HCT116 (cell line): ENCODE data around the gene PCDHA3. TPM values are rescaled to one million over a fixed set of nuclear protein-coding genes. Genes with fewer than 3 reads are reported as not detected.

Experiments used
- ATAC-seq: fragments of 200-7000 bp; cut with Tn5 transposase; 2 replicates; pipeline ENCODE4 v1.9.1; 2020; ENCODE audit warnings: mild to moderate bottlenecking, moderate library complexity
- BruUV-seq: library from RNA; stranded (reverse); fragments of 400-500 nt; replicated peaks from 2 replicates; lab custom pipeline; 2021; lab: Mats Ljungman, UMichigan
- CTCF ChIA-PET: fragments of 300-600 bp; sonication (Branson Sonifier 250); formaldehyde crosslinking; loops from one replicate; lab custom pipeline; 2021; ENCODE audit warnings: antibody characterized with exemption; lab: Charles Lee
- POLR2A ChIA-PET: fragments of 300-600, 350-600 bp; sonication (Branson Sonifier 250); formaldehyde crosslinking; loops from one replicate; lab custom pipeline; 2021; ENCODE audit warnings: antibody characterized with exemption; lab: Charles Lee
- RAD21 ChIA-PET, 2 experiments: fragments of 300-600 bp; sonication (Branson Sonifier 250); formaldehyde crosslinking; loops; one replicate each; lab custom pipeline; 2023; ENCODE audit warnings: low total read pairs in 2 of 2; ENCODE audit not compliant: uncharacterized antibody in 2 of 2, unreplicated experiment in 2 of 2, low non-redundant PET in 1 of 2; lab: Charles Lee
- DNase-seq: peaks from one replicate; pipeline ENCODE4 v3.0.0-alpha.2; 2010; ENCODE audit warnings: low read depth, low spot score
- H2AFZ ChIP-seq: fragments of 200-600 bp; shearing (Covaris generic), sonication (generic); 2 replicates; pipeline ENCODE4 v1.6.1; 2017; ENCODE audit warnings: low read depth, mixed run types, mixed read lengths, antibody characterized with exemption, low read length; ENCODE audit not compliant: poor library complexity, severe bottlenecking
- H3K27ac ChIP-seq: 2 replicates; pipeline ENCODE4 v1.5.1; 2012; ENCODE audit warnings: low read depth, low read length
- H3K27me3 ChIP-seq: fragments of 200-600 bp; sonication (generic); 2 replicates; pipeline ENCODE4 v1.6.1; 2016; ENCODE audit warnings: mixed run types, low read length, mixed read lengths; ENCODE audit not compliant: insufficient read depth
- H3K36me3 ChIP-seq, 2 experiments: fragments of 200-500 bp in 1 of 2; fragments of 200-600 bp in 1 of 2; sonication (Bioruptor generic) in 1 of 2; sonication (generic) in 1 of 2; 2 replicates each; pipeline versions ENCODE4 v1.5.1 to v1.6.1; 2014 to 2016; ENCODE audit warnings: low read length in 2 of 2, inconsistent platforms in 1 of 2, mixed read lengths in 1 of 2, mixed run types in 1 of 2; ENCODE audit not compliant: insufficient read depth in 2 of 2, control insufficient read depth in 1 of 2
- H3K4me1 ChIP-seq, 2 experiments: fragments of 200-600 bp in 1 of 2; sonication (generic) in 1 of 2; 2 replicates each; pipeline versions ENCODE4 v1.5.1 to v1.6.1; 2012 to 2017; ENCODE audit warnings: low read length in 2 of 2, inconsistent platforms in 1 of 2, mild to moderate bottlenecking in 1 of 2, mixed read lengths in 1 of 2, mixed run types in 1 of 2, moderate library complexity in 1 of 2; ENCODE audit not compliant: insufficient read depth in 2 of 2, control insufficient read depth in 1 of 2
- H3K4me2 ChIP-seq: fragments of 200-600 bp; sonication (generic); 2 replicates; pipeline ENCODE4 v1.6.1; 2017; ENCODE audit warnings: mixed run types, low read length, mixed read lengths
- H3K4me3 ChIP-seq, 2 experiments: fragments of 200-600 bp in 1 of 2; sonication (generic) in 1 of 2; replicated peaks in 1 of 2; 2 replicates each; pipeline ENCODE4 v1.5.1; 2011 to 2016; ENCODE audit warnings: low read length in 2 of 2, control low read depth in 1 of 2, low read depth in 1 of 2, mild to moderate bottlenecking in 1 of 2, mixed read lengths in 1 of 2, mixed run types in 1 of 2
- H3K79me2 ChIP-seq: fragments of 200-600 bp; sonication (generic); 2 replicates; pipeline ENCODE4 v1.6.1; 2017; ENCODE audit warnings: mild to moderate bottlenecking, mixed run types, low read length, moderate library complexity, mixed read lengths; ENCODE audit not compliant: insufficient read depth
- H3K9ac ChIP-seq: fragments of 200-600 bp; sonication (generic); 2 replicates; pipeline ENCODE4 v1.6.1; 2016; ENCODE audit warnings: low read length, mixed read lengths
- H3K9me2 ChIP-seq: fragments of 200-600 bp; sonication (generic), shearing (Covaris generic); 2 replicates; pipeline ENCODE4 v1.6.1; 2017; ENCODE audit warnings: mixed run types, mild to moderate bottlenecking, moderate library complexity; ENCODE audit not compliant: insufficient read depth
- H3K9me3 ChIP-seq, 2 experiments: fragments of 200-500 bp in 1 of 2; fragments of 200-600 bp in 1 of 2; sonication (Bioruptor generic) in 1 of 2; sonication (generic) in 1 of 2; 2 replicates each; pipeline ENCODE4 v1.6.1; 2014 to 2017; ENCODE audit warnings: low read length in 2 of 2, mixed read lengths in 2 of 2, inconsistent platforms in 1 of 2, low read depth in 1 of 2, mild to moderate bottlenecking in 1 of 2, mixed run types in 1 of 2, moderate library complexity in 1 of 2; ENCODE audit not compliant: control insufficient read depth in 1 of 2, insufficient read depth in 1 of 2
- H4K20me1 ChIP-seq: fragments of 200-600 bp; sonication (generic), shearing (Covaris generic); 2 replicates; pipeline ENCODE4 v1.6.1; 2017; ENCODE audit warnings: mixed run types, mild to moderate bottlenecking, moderate library complexity; ENCODE audit not compliant: insufficient read depth
- CEBPB ChIP-seq: IDR thresholded peaks from 2 replicates; pipeline ENCODE4 v1.6.1; 2012; ENCODE audit warnings: low read depth
- RAD21 ChIP-seq: IDR thresholded peaks from 2 replicates; pipeline ENCODE4 v1.6.1; 2012; ENCODE audit warnings: low read depth, mild to moderate bottlenecking
- SP1 ChIP-seq: IDR thresholded peaks from 2 replicates; pipeline ENCODE4 v1.6.1; 2012; ENCODE audit warnings: low read depth
- ZBTB33 ChIP-seq: IDR thresholded peaks from 2 replicates; pipeline ENCODE4 v1.6.1; 2011; ENCODE audit warnings: mild to moderate bottlenecking, low read length, moderate library complexity; ENCODE audit not compliant: insufficient replicate concordance; ENCODE audit errors: extremely low read depth
- ZNF274 ChIP-seq: fragments of 200-500 bp; sonication (Bioruptor generic); IDR thresholded peaks from 2 replicates; pipeline ENCODE4 v1.6.1; 2014; ENCODE audit warnings: mild to moderate bottlenecking, low read depth, low read length, inconsistent platforms
- intact Hi-C: fragments of 100-400 bp; cut with micrococcal nuclease; formaldehyde crosslinking; loops from 2 replicates; pipeline ENCODE4 v1.10.0; 2022
- total RNA-seq: library from RNA; stranded (reverse); gene quantifications from one replicate; pipeline ENCODE4 v1.2.1, GENCODE V29; 2021; ENCODE audit not compliant: unreplicated experiment

The PCDHA3 gene
- total RNA-seq, 1 experiment from 2014 or later = not detected

GRCh38 chr5:140802781-140803271, 2.0 kb downstream of the PCDHA3 start:
- no peaks in the 10 kb centered on the region for H3K27me3 ChIP-seq
- TF ChIP-seq ZBTB33 = no peak
- no peak for TF ChIP-seq CEBPB
- no peak for TF ChIP-seq RAD21
- no peak for TF ChIP-seq ZNF274
- no peak for TF ChIP-seq SP1
- no peaks in the 10 kb centered on the region for H4K20me1 ChIP-seq
- no peak overlapping the region for H2AFZ ChIP-seq
- no peaks in the 10 kb centered on the region for H3K9me2 ChIP-seq
- no peak overlapping the region for H3K9ac ChIP-seq
- no peak overlapping the region for H3K4me2 ChIP-seq
- no peaks in the 10 kb centered on the region for H3K36me3 ChIP-seq
- intact Hi-C loops = no loop called here
- H3K4me1 ChIP-seq = no peaks in the 10 kb centered on the region
- no TSS peak for BruUV-seq
- H3K27ac ChIP-seq = no peak overlapping the region
- RAD21 ChIA-PET = no interaction called here
- DNase-seq (no peak), ATAC-seq (no peak)
- H3K9me3 ChIP-seq = peaks cover 0 to 5% of the 10 kb centered on the region in 2 experiments; a peak in 2 of 4 replicates
- POLR2A ChIA-PET = no interaction called here
- CTCF ChIA-PET = no interaction called here
- H3K4me3 ChIP-seq = no peak overlapping the region
- H3K79me2 ChIP-seq = no peaks in the 10 kb centered on the region
